M059J (cell line): ENCODE measurements around the gene EEF1AKMT4. TPM values are rescaled to one million over a fixed set of nuclear protein-coding genes. Genes with fewer than 3 reads are reported as not detected.

Source experiments
- DNase-seq: peaks from one replicate; pipeline ENCODE4 v3.0.0-alpha.2; 2012; ENCODE audit warnings: low read depth
- total RNA-seq: library from RNA; depleted of rRNA; stranded (reverse); fragments of >200 nt; shearing (Covaris generic); gene quantifications from 2 replicates; pipeline ENCODE4 v1.2.3, GENCODE V29; 2014; rRNA removed

Gene EEF1AKMT4
- total RNA-seq, 1 experiment from 2014 or later: 9.7 TPM

DNA sequence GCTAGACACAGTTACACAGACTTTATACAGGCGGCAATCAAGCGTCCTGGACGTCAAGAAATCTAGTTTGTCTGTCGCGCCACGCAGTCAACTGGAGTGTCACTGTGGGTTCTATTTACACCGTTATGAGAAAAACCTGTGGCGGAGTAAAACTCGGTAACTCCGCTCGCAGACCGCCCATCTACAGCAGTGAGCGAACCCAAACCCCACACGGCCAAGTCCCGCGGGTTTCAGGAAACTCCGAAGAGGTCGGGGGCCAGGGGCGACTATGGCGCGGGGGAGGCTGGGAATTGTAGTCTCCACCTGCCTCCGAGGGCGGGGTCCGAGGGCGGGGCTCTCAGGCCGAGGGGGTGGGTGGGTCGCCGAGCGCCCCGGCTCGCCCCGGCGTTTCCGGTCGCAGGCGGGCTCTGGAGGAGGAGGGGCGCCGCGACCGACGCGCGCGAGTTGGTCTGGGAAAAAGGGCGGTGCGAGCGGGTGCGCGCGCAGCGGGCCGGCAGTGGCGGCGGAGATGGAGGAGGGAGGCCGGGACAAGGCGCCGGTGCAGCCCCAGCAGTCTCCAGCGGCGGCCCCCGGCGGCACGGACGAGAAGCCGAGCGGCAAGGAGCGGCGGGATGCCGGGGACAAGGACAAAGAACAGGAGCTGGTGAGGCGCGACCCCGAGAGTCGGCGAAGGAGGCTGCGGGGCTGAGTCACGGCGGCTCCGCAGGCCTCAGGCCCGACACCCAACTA, 49.5 kb downstream of the EEF1AKMT4 start, which contains the start of gene PSMD2:
Gene PSMD2, plus strand, starts transcription at position 483 of the 729 bp plus-strand sequence. Its CDS starts 26 bp downstream, at position 509.
- DNase-seq: peak; percentile 96

DNA sequence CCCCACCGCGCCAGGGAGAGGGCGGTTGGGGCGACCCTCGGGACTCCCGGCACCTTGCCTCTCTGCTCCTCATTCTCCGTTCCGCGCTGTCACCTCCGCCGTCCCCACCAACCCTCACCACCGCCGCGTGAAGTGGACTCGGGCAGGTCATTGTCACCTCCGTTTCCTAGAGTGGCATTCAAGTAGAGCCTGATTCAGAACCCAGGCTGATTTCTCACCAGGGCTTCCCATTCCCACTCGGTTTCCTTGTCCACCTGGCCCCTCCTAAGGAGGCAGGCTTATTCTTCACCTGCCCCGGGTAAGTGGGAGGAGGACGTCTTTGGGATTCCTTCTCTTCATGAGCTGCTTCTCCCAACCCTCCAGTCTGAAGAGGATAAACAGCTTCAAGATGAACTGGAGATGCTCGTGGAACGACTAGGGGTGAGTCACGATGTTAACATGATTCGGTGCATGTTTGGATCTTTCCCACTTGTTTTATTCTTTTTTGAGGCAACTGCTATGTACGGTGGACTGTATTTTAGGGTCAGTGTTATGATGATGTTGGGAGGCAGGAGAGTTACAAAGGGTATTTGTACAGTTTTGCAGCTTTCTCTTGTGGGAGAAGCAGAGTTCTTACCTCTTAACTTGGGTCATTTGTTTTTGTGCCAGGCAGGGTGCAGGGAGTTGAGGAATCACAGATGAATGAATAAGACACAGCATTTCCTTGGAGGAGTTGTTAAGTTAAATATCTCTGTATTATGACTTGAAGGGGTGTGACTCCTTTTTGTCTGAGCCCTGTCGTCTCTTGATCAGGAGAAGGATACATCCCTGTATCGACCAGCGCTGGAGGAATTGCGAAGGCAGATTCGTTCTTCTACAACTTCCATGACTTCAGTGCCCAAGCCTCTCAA, 50.3 kb downstream of the EEF1AKMT4 start:
- peak; percentile 70 for DNase-seq

DNA sequence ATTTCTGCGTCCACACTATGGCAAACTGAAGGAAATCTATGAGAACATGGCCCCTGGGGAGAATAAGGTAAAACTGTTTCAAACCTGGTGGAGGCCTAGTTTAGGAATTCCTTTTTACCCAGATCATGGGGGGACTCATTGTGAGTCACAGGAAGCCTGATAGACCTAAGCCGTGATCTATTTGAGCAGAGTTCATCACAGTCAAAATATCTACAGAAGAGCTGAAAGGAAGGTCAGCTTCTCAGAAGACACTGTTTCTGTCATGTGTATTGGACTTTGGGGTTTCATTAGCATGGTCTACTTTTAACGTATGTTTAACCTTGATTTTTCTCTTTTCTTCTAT, 50.9 kb downstream of the EEF1AKMT4 start:
- peak; percentile 82 for DNase-seq

DNA sequence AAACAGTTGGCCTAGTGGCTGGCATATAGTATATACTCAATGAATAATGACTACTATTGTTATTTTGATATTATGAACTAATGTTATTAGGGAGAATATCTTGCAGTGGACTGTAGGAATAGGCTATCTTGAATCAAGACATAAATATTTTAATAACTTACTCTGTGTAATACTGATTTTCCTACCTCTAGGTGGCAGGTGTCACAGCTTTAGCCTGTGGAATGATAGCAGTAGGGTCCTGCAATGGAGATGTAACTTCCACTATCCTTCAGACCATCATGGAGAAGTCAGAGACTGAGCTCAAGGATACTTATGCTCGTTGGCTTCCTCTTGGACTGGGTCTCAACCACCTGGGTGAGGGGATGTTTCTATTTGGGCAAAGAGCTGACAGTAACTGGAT, 56.1 kb downstream of the EEF1AKMT4 start:
- peak; percentile 33 for DNase-seq

DNA sequence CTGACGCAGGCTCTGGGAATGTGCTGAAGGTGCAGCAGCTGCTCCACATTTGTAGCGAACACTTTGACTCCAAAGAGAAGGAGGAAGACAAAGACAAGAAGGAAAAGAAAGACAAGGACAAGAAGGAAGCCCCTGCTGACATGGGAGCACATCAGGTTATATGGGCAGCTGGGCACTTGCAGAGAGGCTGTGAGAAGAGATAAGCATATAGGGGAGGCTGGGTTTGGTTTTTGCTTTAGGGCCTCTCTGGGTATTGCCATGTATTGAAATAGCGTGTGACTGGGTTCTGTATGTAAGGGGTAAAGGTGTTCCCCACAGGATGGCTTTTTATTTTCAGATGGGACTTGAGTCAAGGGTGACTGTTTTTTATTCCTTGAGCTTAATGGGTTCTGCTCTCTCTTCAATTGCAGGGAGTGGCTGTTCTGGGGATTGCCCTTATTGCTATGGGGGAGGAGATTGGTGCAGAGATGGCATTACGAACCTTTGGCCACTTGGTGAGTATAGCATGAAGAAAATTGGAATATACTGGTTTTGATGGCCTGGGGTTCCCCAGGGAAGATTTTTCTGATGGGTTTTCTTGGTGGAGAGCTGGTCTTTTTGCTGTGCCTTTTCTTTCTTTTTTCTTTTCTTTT, 57.0 kb downstream of the EEF1AKMT4 start:
- no peak for DNase-seq

DNA sequence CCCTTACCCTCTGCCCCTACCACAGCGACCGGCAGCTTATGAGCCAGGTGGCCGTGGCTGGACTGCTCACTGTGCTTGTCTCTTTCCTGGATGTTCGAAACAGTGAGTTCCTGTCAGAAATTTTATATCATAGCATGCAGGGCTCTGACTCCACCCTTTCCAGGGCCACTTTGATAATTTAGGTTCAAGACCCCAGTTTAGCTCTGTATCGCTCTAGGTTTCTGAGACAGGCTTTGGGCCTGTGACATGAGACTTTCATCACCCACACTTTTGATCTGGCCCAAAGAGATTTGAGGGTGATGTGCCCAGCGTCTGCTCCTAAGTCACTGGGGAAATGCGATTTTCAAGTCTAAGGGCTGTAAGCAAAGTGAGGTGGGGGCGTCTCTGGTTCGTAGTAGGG, 58.4 kb downstream of the EEF1AKMT4 start:
- DNase-seq: no peak

Other genes with a start within 250 kb of the EEF1AKMT4 start
- gene ABCC5, start 231.8 kb upstream of the EEF1AKMT4 start, total RNA-seq: 6.7 and 11.6 TPM in 2 replicates
- not detected in 2 replicates for gene HTR3D, start 217.9 kb upstream of the EEF1AKMT4 start, total RNA-seq
- gene HTR3C, start 196.6 kb upstream of the EEF1AKMT4 start, total RNA-seq: 0.30 and 0.47 TPM in 2 replicates
- not detected in 2 replicates for gene HTR3E, start 152.6 kb upstream of the EEF1AKMT4 start, total RNA-seq
- 29.4 and 43.6 TPM in 2 replicates for gene EIF2B5, start 114.3 kb upstream of the EEF1AKMT4 start, total RNA-seq
- gene DVL3, start 94.3 kb upstream of the EEF1AKMT4 start, total RNA-seq: 21.2 and 30.3 TPM in 2 replicates
- 676 and 795 TPM in 2 replicates for gene AP2M1, start 74.8 kb upstream of the EEF1AKMT4 start, total RNA-seq
- 27.4 and 43.4 TPM in 2 replicates for gene ABCF3, start 63.5 kb upstream of the EEF1AKMT4 start, total RNA-seq
- not detected in 2 replicates for gene VWA5B2, start 20.1 kb upstream of the EEF1AKMT4 start, total RNA-seq
- gene ALG3, start 710 bp upstream of the EEF1AKMT4 start, total RNA-seq: 127 and 132 TPM in 2 replicates
- 1.1 TPM in 1 of 2 replicates, not detected in the other for gene CAMK2N2, start 11.9 kb downstream of the EEF1AKMT4 start, total RNA-seq
- gene ECE2, start 26.4 kb downstream of the EEF1AKMT4 start, total RNA-seq: not detected in 2 replicates
- gene PSMD2, start 49.6 kb downstream of the EEF1AKMT4 start, total RNA-seq: 902 and 1,026 TPM in 2 replicates
- gene EIF4G1, start 64.9 kb downstream of the EEF1AKMT4 start, total RNA-seq: 231 and 422 TPM in 2 replicates
- 14.1 and 24.6 TPM in 2 replicates for gene FAM131A, start 87.9 kb downstream of the EEF1AKMT4 start, total RNA-seq
- 2.5 and 4.9 TPM in 2 replicates for gene CLCN2, start 111.9 kb downstream of the EEF1AKMT4 start, total RNA-seq
- 162 and 196 TPM in 2 replicates for gene POLR2H, start 112.0 kb downstream of the EEF1AKMT4 start, total RNA-seq
- gene THPO, start 128.5 kb downstream of the EEF1AKMT4 start, total RNA-seq: not detected in 2 replicates
- 0.42 TPM in 1 of 2 replicates, not detected in the other for gene CHRD, start 130.4 kb downstream of the EEF1AKMT4 start, total RNA-seq